NCI-H2107 (cell line): ENCODE results near the gene TRIM29.

ENCODE experiments used
- DNase-seq: peaks from one replicate; lab custom pipeline; 2025; lab: John Stamatoyannopoulos, UW

TRIM29 gene

GRCh38 chr11:120096369-120097191 is 41.3 kb downstream of the TRIM29 start:
- no peak for DNase-seq

GRCh38 chr11:120095516-120095915 is 42.4 kb downstream of the TRIM29 start:
- no peak for DNase-seq

- no peak for DNase-seq
These were observed 46.2 kb downstream of the TRIM29 start for GRCh38 chr11:120091701-120092100.

- DNase-seq, result no peak
These were observed 46.8 kb downstream of the TRIM29 start for GRCh38 chr11:120091121-120091520.

GRCh38 chr11:120090411-120090810 is 47.5 kb downstream of the TRIM29 start:
- no peak for DNase-seq

- no peak for DNase-seq
These were observed 48.6 kb downstream of the TRIM29 start for GRCh38 chr11:120089036-120090001.

GRCh38 chr11:120088056-120088455 is 49.9 kb downstream of the TRIM29 start:
- no peak for DNase-seq

GRCh38 chr11:120086651-120087050 is 51.3 kb downstream of the TRIM29 start:
- DNase-seq, result no peak

- no peak for DNase-seq
These were observed 57.9 kb downstream of the TRIM29 start for GRCh38 chr11:120079750-120080610.

- DNase-seq, result no peak
These were observed 59.5 kb downstream of the TRIM29 start for GRCh38 chr11:120078397-120078796.

GRCh38 chr11:120074076-120074475 is 63.8 kb downstream of the TRIM29 start:
- DNase-seq, result no peak

GRCh38 chr11:120073196-120073595 is 64.7 kb downstream of the TRIM29 start:
- no peak for DNase-seq

- DNase-seq, result no peak
These were observed 69.8 kb downstream of the TRIM29 start for GRCh38 chr11:120068114-120068573.

- no peak for DNase-seq
These were observed 70.3 kb downstream of the TRIM29 start for GRCh38 chr11:120067438-120068113.

GRCh38 chr11:120066738-120067437 is 71.0 kb downstream of the TRIM29 start:
- no peak for DNase-seq

GRCh38 chr11:120065876-120066275 is 72.0 kb downstream of the TRIM29 start:
- DNase-seq, result no peak

GRCh38 chr11:120065176-120065575 is 72.7 kb downstream of the TRIM29 start:
- no peak for DNase-seq

- no peak for DNase-seq
These were observed 73.6 kb downstream of the TRIM29 start for GRCh38 chr11:120064341-120064740.

GRCh38 chr11:120063686-120064340 is 74.1 kb downstream of the TRIM29 start:
- DNase-seq, result no peak

- no peak for DNase-seq
These were observed 75.4 kb downstream of the TRIM29 start for GRCh38 chr11:120062561-120062930.
